Caco-2 (cell line): ENCODE measurements around the gene ADAM15. TPM values are rescaled to one million over a fixed set of nuclear protein-coding genes. Genes with fewer than 3 reads are reported as not detected.

Experiments
- BruUV-seq: library from RNA; stranded (reverse); fragments of 400-500 nt; replicated peaks from 2 replicates; lab custom pipeline; 2021; lab: Mats Ljungman, UMichigan
- CTCF ChIA-PET: fragments of 300-600 bp; sonication (Branson Sonifier 250); formaldehyde crosslinking; loops from one replicate; lab custom pipeline; 2022; ENCODE audit warnings: antibody characterized with exemption; lab: Charles Lee
- POLR2A ChIA-PET: fragments of 300-600 bp; sonication (Branson Sonifier 250); formaldehyde crosslinking; loops from one replicate; lab custom pipeline; 2022; ENCODE audit warnings: antibody characterized with exemption; lab: Charles Lee
- DNase-seq, 2 experiments: peaks; one replicate each; pipeline versions ENCODE4 v3.0.0 to v3.0.0-alpha.2; 2020 to 2022
- H3K27me3 ChIP-seq: replicated peaks from 2 replicates; pipeline ENCODE4 v1.6.0; 2011; ENCODE audit warnings: low read length; ENCODE audit not compliant: control insufficient read depth, insufficient read depth
- H3K36me3 ChIP-seq: 2 replicates; pipeline ENCODE4 v1.5.1; 2011; ENCODE audit warnings: low read length; ENCODE audit not compliant: control insufficient read depth, insufficient read depth
- H3K4me1 ChIP-seq: fragments of 250-450 bp; sonication (Bioruptor Pico); 2 replicates; pipeline ENCODE4 v1.5.1; 2020; ENCODE audit warnings: mild to moderate bottlenecking
- H3K4me3 ChIP-seq: 2 replicates; pipeline ENCODE4 v1.5.1; 2011; ENCODE audit warnings: low read depth, mild to moderate bottlenecking, control low read depth, low read length
- H3K9me3 ChIP-seq: fragments of 250-450 bp; sonication (Bioruptor Pico); 2 replicates; pipeline ENCODE4 v1.5.1; 2020; ENCODE audit warnings: mild to moderate bottlenecking, moderate library complexity
- H3K27ac Mint-ChIP-seq: one replicate; pipeline ENCODE4 v1.8.0; 2022; ENCODE audit warnings: mixed read lengths; ENCODE audit not compliant: unreplicated experiment
- H3K27me3 Mint-ChIP-seq: one replicate; pipeline ENCODE4 v1.8.0; 2022; ENCODE audit warnings: mixed read lengths; ENCODE audit not compliant: insufficient read depth, unreplicated experiment
- H3K36me3 Mint-ChIP-seq: one replicate; pipeline ENCODE4 v1.8.0; 2022; ENCODE audit warnings: mild to moderate bottlenecking, mixed read lengths; ENCODE audit not compliant: insufficient read depth, unreplicated experiment
- H3K4me1 Mint-ChIP-seq: one replicate; pipeline ENCODE4 v1.8.0; 2022; ENCODE audit warnings: low read depth, mixed read lengths; ENCODE audit not compliant: unreplicated experiment
- H3K4me3 Mint-ChIP-seq: one replicate; pipeline ENCODE4 v1.8.0; 2022; ENCODE audit warnings: mild to moderate bottlenecking, moderate library complexity, mixed read lengths; ENCODE audit not compliant: unreplicated experiment
- H3K9me3 Mint-ChIP-seq: one replicate; pipeline ENCODE4 v1.8.0; 2022; ENCODE audit warnings: mixed read lengths; ENCODE audit not compliant: unreplicated experiment
- CTCF ChIP-seq, 2 experiments: fragments of 200-600 bp in 1 of 2; IDR thresholded peaks; 1 replicate in 1 of 2; 2 replicates in 1 of 2; pipeline versions ENCODE4 v1.5.1 to v1.8.0; 2011 to 2022; ENCODE audit warnings: antibody characterized with exemption in 1 of 2, control low read depth in 1 of 2, inconsistent platforms in 1 of 2, low read depth in 1 of 2, low read length in 1 of 2, mild to moderate bottlenecking in 1 of 2, moderate library complexity in 1 of 2; ENCODE audit not compliant: insufficient read depth in 1 of 2, severe bottlenecking in 1 of 2, unreplicated experiment in 1 of 2
- intact Hi-C: fragments of 100-400 bp; cut with micrococcal nuclease; formaldehyde crosslinking; loops from one replicate; pipeline ENCODE4 v1.10.0; 2022; ENCODE audit not compliant: unreplicated experiment
- total RNA-seq: library from RNA; stranded (reverse); gene quantifications from 2 replicates; pipeline ENCODE4 v1.2.3, GENCODE V29; 2022

Gene ADAM15
- total RNA-seq, 1 experiment from 2014 or later = 44.0 TPM

GRCh38 chr1:155008015-155008941, 42.8 kb upstream of the ADAM15 start:
- no peaks in the 10 kb centered on the region for H3K27me3 ChIP-seq
- no peak for TF ChIP-seq CTCF (IDR thresholded peaks at IDR 0.05; ENCODE audit: insufficient read depth in 1 of 2, low read depth in 1 of 2, low read length in 1 of 2, severe bottlenecking in 1 of 2, unreplicated experiment in 1 of 2)
- ChIA-PET POLR2A (interaction anchor here (1.0 kb wide), 1 partner anchor 9 kb away, joined by 4 read pairs; no protein-coding TSS in a partner anchor), CTCF (interaction anchor here (0.5 to 2.3 kb wide), 4 partner anchors 9 to 454 kb away, joined by 3 to 10 read pairs (median 5); no protein-coding TSS in a partner anchor)
- peaks cover 38% of the 10 kb centered on the region for H3K36me3 Mint-ChIP-seq
- peaks cover 25% of the 10 kb centered on the region for H3K4me1 Mint-ChIP-seq
- no peaks in the 10 kb centered on the region for H3K9me3 Mint-ChIP-seq
- H3K4me3 ChIP-seq = no peak overlapping the region
- no TSS peak for BruUV-seq
- no peaks in the 10 kb centered on the region for H3K9me3 ChIP-seq
- intact Hi-C loops = no loop called here
- H3K4me1 ChIP-seq = peaks cover 55% of the 10 kb centered on the region
- H3K27me3 Mint-ChIP-seq = no peaks in the 10 kb centered on the region
- DNase-seq = no peak
- peaks cover 4% of the 10 kb centered on the region for H3K36me3 ChIP-seq
- peak overlapping the region; percentile 50 for H3K4me3 Mint-ChIP-seq
- peak overlapping the region; percentile 43 for H3K27ac Mint-ChIP-seq

- peaks cover 25% of the 10 kb centered on the region for H3K4me1 Mint-ChIP-seq
- BruUV-seq = no TSS peak
- Histone ChIP-seq H3K27me3 (no peaks in the 10 kb centered on the region), H3K4me3 (no peak overlapping the region), H3K36me3 (peaks cover 4% of the 10 kb centered on the region), H3K9me3 (no peaks in the 10 kb centered on the region), H3K4me1 (peaks cover 53% of the 10 kb centered on the region)
- POLR2A ChIA-PET = no interaction called here
- no peak for TF ChIP-seq CTCF (IDR thresholded peaks at IDR 0.05; ENCODE audit: insufficient read depth in 1 of 2, low read depth in 1 of 2, low read length in 1 of 2, severe bottlenecking in 1 of 2, unreplicated experiment in 1 of 2)
- H3K9me3 Mint-ChIP-seq = no peaks in the 10 kb centered on the region
- peak overlapping the region; percentile 50 for H3K4me3 Mint-ChIP-seq
- no peaks in the 10 kb centered on the region for H3K27me3 Mint-ChIP-seq
- H3K36me3 Mint-ChIP-seq = peaks cover 35% of the 10 kb centered on the region
- CTCF ChIA-PET = interaction anchor here (0.6 to 2.3 kb wide), 3 partner anchors 8 to 21 kb away, joined by 4 to 10 read pairs (median 6); no protein-coding TSS in a partner anchor
- peak overlapping the region; percentile 45 for H3K27ac Mint-ChIP-seq
- no peak for DNase-seq
- intact Hi-C loops = no loop called here
Observed at GRCh38 chr1:155009221-155009711, 41.9 kb upstream of the ADAM15 start.

GRCh38 chr1:155009742-155010141, 41.4 kb upstream of the ADAM15 start:
- no peaks in the 10 kb centered on the region for H3K27me3 Mint-ChIP-seq
- CTCF ChIA-PET = interaction anchor here (0.6 to 2.3 kb wide), 2 partner anchors 8 to 17 kb away, joined by 3 to 10 read pairs; partner anchors contain the start of gene LENEP

More at GRCh38 chr1:155009742-155010141, 41.4 kb upstream of the ADAM15 start:
- intact Hi-C loops = no loop called here
- peaks cover 25% of the 10 kb centered on the region for H3K4me1 Mint-ChIP-seq
- H3K36me3 Mint-ChIP-seq = peaks cover 35% of the 10 kb centered on the region
- H3K9me3 Mint-ChIP-seq = no peaks in the 10 kb centered on the region
- POLR2A ChIA-PET = no interaction called here
- Histone ChIP-seq H3K36me3 (peaks cover 3% of the 10 kb centered on the region; the same call in 1 of the 2 replicates), H3K4me3 (no peak overlapping the region), H3K4me1 (peaks cover 49% of the 10 kb centered on the region), H3K9me3 (no peaks in the 10 kb centered on the region), H3K27me3 (no peaks in the 10 kb centered on the region)
- no peak for DNase-seq
- no peak for TF ChIP-seq CTCF (IDR thresholded peaks at IDR 0.05; ENCODE audit: insufficient read depth in 1 of 2, low read depth in 1 of 2, low read length in 1 of 2, severe bottlenecking in 1 of 2, unreplicated experiment in 1 of 2)
- H3K4me3 Mint-ChIP-seq = no peak overlapping the region
- peak overlapping the region; percentile 45 for H3K27ac Mint-ChIP-seq
- no TSS peak for BruUV-seq
